HepG2 (cell line): ENCODE measurements around the gene GRID1. TPM values are rescaled to one million over a fixed set of nuclear protein-coding genes. Genes with fewer than 3 reads are reported as not detected.

Experiments
- EP300 ChIP-seq, 3 experiments: sonication (generic) in 1 of 3; formaldehyde crosslinking in 1 of 3; IDR thresholded peaks; 2 replicates each; pipeline versions ENCODE4 v1.5.1 to v1.6.1; 2011 to 2020; ENCODE audit warnings: low read depth in 2 of 3, low read length in 2 of 3, borderline replicate concordance in 1 of 3, improper control_type of control experiment in 1 of 3, mild to moderate bottlenecking in 1 of 3, missing genetic modification reagents in 1 of 3, moderate library complexity in 1 of 3
- FIP1L1 ChIP-seq: fragments of 200-400 bp; formaldehyde crosslinking; IDR thresholded peaks from 2 replicates; pipeline ENCODE4 v1.6.1; 2018; ENCODE audit warnings: low read depth, mild to moderate bottlenecking, low read length, moderate library complexity, borderline replicate concordance; ENCODE audit not compliant: insufficient read depth
- HOXA3 ChIP-seq: sonication (generic); formaldehyde crosslinking; IDR thresholded peaks from 2 replicates; pipeline ENCODE4 v1.5.0; 2020; ENCODE audit warnings: missing genetic modification reagents
- MAFK ChIP-seq, 2 experiments: IDR thresholded peaks in 1 of 2; conservative IDR thresholded peaks in 1 of 2; 2 replicates each; pipeline ENCODE4 v1.6.1; 2011; ENCODE audit warnings: improper control_type of control experiment in 2 of 2, low read length in 2 of 2
- MIXL1 ChIP-seq: IDR thresholded peaks from 2 replicates; pipeline ENCODE4 v1.6.1; 2016
- PHB2 ChIP-seq: fragments of 450-650 bp; IDR thresholded peaks from 2 replicates; pipeline ENCODE4 v1.6.1; 2018; ENCODE audit not compliant: partially characterized antibody
- SAFB2 ChIP-seq: sonication (generic); formaldehyde crosslinking; IDR thresholded peaks from 2 replicates; pipeline ENCODE4 v1.5.1; 2020; ENCODE audit warnings: missing genetic modification reagents, low read depth, mild to moderate bottlenecking, borderline replicate concordance
- SOX13 ChIP-seq, 3 experiments: fragments of 450-650 bp in 1 of 3; sonication (generic) in 1 of 3; formaldehyde crosslinking in 1 of 3; IDR thresholded peaks in 2 of 3; conservative IDR thresholded peaks in 1 of 3; 2 replicates each; pipeline versions ENCODE4 v1.5.0 to v1.6.1; 2016 to 2020; ENCODE audit warnings: antibody characterized with exemption in 1 of 3, mild to moderate bottlenecking in 1 of 3, missing compliant biosample characterization in 1 of 3, missing genetic modification reagents in 1 of 3, moderate library complexity in 1 of 3
- SRSF4 ChIP-seq: fragments of 200-400 bp; formaldehyde crosslinking; IDR thresholded peaks from one replicate; pipeline ENCODE4 v1.6.1; 2018; ENCODE audit warnings: mild to moderate bottlenecking, low read depth, low read length, moderate library complexity; ENCODE audit not compliant: poor library complexity, severe bottlenecking
- ZNF280D ChIP-seq: sonication (generic); formaldehyde crosslinking; IDR thresholded peaks from 2 replicates; pipeline ENCODE4 v1.5.1; 2020; ENCODE audit warnings: mild to moderate bottlenecking, missing genetic modification reagents
- ZNF407 ChIP-seq: sonication (generic); formaldehyde crosslinking; IDR thresholded peaks from one replicate; pipeline ENCODE4 v1.5.1; 2020; ENCODE audit warnings: mild to moderate bottlenecking, missing genetic modification reagents; ENCODE audit errors: not compliant biosample characterization
- ZNF605 ChIP-seq: sonication (generic); formaldehyde crosslinking; IDR thresholded peaks from 2 replicates; pipeline ENCODE4 v1.8.0; 2022; ENCODE audit warnings: mild to moderate bottlenecking, missing genetic modification reagents
- ZNF614 ChIP-seq: IDR thresholded peaks from 2 replicates; pipeline ENCODE4 v1.6.1; 2018; ENCODE audit warnings: missing biosample characterization, missing genetic modification reagents, inconsistent platforms, borderline replicate concordance
- ZNF766 ChIP-seq: sonication (generic); formaldehyde crosslinking; IDR thresholded peaks from 2 replicates; pipeline ENCODE4 v1.5.0; 2020; ENCODE audit warnings: missing genetic modification reagents, borderline replicate concordance
- polyA plus RNA-seq, 8 experiments: library from polyadenylated mRNA; depleted of rRNA in 3 of 8; stranded (reverse) in 7 of 8; unstranded in 1 of 8; fragments of >200 nt; fragmentation: Illumina TruSeq in 4 of 8; extraction: Trizol in 4 of 8; gene quantifications; 2 replicates each; pipeline versions ENCODE4 v1.2.1 to v1.2.3, GENCODE V29; 2011 to 2016; ENCODE audit warnings: low read depth in 4 of 8, missing spikeins in 1 of 8, mixed read lengths in 1 of 8; ENCODE audit not compliant: insufficient read depth in 1 of 8
- total RNA-seq, 5 experiments: library from RNA; depleted of rRNA; stranded (reverse); fragments of >200 nt; fragmentation: Illumina TruSeq; extraction: Trizol; gene quantifications; 2 replicates each; pipeline ENCODE4 v1.2.3, GENCODE V29; 2016; ENCODE audit warnings: low read depth in 1 of 5

GRID1 gene
- total and polyA plus RNA-seq, 2 of the 13 experiments (the other 11 are each of a cell fraction or from before 2014, with no cell fraction given), result 0.05 TPM; not detected in 1

GRCh38 chr10:86399879-86400704 lies 33.5 kb upstream of the GRID1 start (continued):
- TF ChIP-seq ZNF407 (CRISPR knock-in tag) (peak; percentile 73), HOXA3 (CRISPR knock-in tag) (peak; percentile 65), ZNF605 (peak; percentile 73), ZNF280D (CRISPR knock-in tag) (no peak), SOX13 (IDR thresholded peaks at IDR 0.05) (no peak; the same call in 1 of the 2 replicates), SOX13 (CRISPR knock-in tag; conservative IDR thresholded peaks at IDR 0.05 in 1 of 2, IDR thresholded peaks at IDR 0.05 in 1 of 2) (peak in 1 of 2 experiments; percentile 43; a peak in 1 of 4 replicates), MAFK (conservative IDR thresholded peaks at IDR 0.05 in 1 of 2, IDR thresholded peaks at IDR 0.05 in 1 of 2; ENCODE audit: low read length in 2 of 2) (no peak), MIXL1 (peak; percentile 42; the same call in 1 of the 2 replicates), ZNF614 (CRISPR knock-in tag) (peak; percentile 83; the same call in 1 of the 2 replicates), PHB2 (no peak), FIP1L1 (no peak), SAFB2 (peak; percentile 88), SRSF4 (no peak), EP300 (IDR thresholded peaks at IDR 0.05; ENCODE audit: low read depth in 2 of 2, low read length in 2 of 2) (no peak), EP300 (CRISPR knock-in tag; IDR thresholded peaks at IDR 0.05; ENCODE audit: borderline replicate concordance) (no peak), ZNF766 (no peak; the same call in 1 of the 2 replicates)
